K562 (cell line): ENCODE measurements around the gene RITA1. TPM values are rescaled to one million over a fixed set of nuclear protein-coding genes. Genes with fewer than 3 reads are reported as not detected.

ENCODE experiments used
- ATAC-seq: fragments of 200-7000 bp; cut with Tn5 transposase; 3 replicates; pipeline ENCODE4 v1.9.1; 2020; ENCODE audit warnings: moderate library complexity
- BruUV-seq: library from RNA; stranded (reverse); fragments of 400-500 nt; replicated peaks from 2 replicates; lab custom pipeline; 2021; lab: Mats Ljungman, UMichigan
- CTCF ChIA-PET: fragments of 300-600 bp; formaldehyde crosslinking; extraction: SDS; loops from one replicate; lab custom pipeline; 2021; ENCODE audit warnings: low intra/inter-chr PET ratio; lab: Yijun Ruan, JAX
- POLR2A ChIA-PET: fragments of 300-600, 350-650 bp; sonication (Branson Sonifier 250); formaldehyde crosslinking; extraction: SDS; loops from one replicate; lab custom pipeline; 2021; ENCODE audit warnings: antibody characterized with exemption, inconsistent platforms; lab: Yijun Ruan, JAX
- DNase-seq, 4 experiments: peaks; one replicate each; pipeline versions ENCODE4 v3.0.0 to v3.0.0-alpha.2; 2011 to 2018; ENCODE audit warnings: low spot score in 3 of 4, mixed read lengths in 3 of 4; ENCODE audit errors: extremely low read depth in 1 of 4
- FAIRE-seq: peaks from 2 replicates; lab custom pipeline; 2011; peaks lifted over from hg19 to GRCh38; lab: Jason Lieb, UNC
- H2AFZ ChIP-seq: 2 replicates; pipeline ENCODE4 v1.6.0; 2011; ENCODE audit warnings: low read depth, low read length, control low read depth, inconsistent platforms
- H3K27ac ChIP-seq: fragments of 200-600 bp; 3 replicates; pipeline ENCODE4 v1.8.0; 2011; ENCODE audit warnings: low read depth, mild to moderate bottlenecking, control low read depth, inconsistent platforms, low read length, moderate library complexity, mixed read lengths; ENCODE audit errors: extremely low read depth
- H3K27me3 ChIP-seq, 2 experiments: fragments of 300-600 bp in 1 of 2; 2 replicates in 1 of 2; 3 replicates in 1 of 2; pipeline versions ENCODE4 v1.6.0 to v1.8.0; 2011; ENCODE audit warnings: inconsistent platforms in 2 of 2, low read length in 2 of 2, mild to moderate bottlenecking in 1 of 2, mixed read lengths in 1 of 2, moderate library complexity in 1 of 2; ENCODE audit not compliant: control insufficient read depth in 2 of 2, insufficient read depth in 2 of 2
- H3K36me3 ChIP-seq: fragments of 300-600 bp; 3 replicates; pipeline ENCODE4 v1.8.0; 2011; ENCODE audit warnings: mild to moderate bottlenecking, low read length, inconsistent platforms; ENCODE audit not compliant: control insufficient read depth, insufficient read depth
- H3K4me1 ChIP-seq, 2 experiments: fragments of 200-600 bp in 1 of 2; replicated peaks in 1 of 2; 2 replicates in 1 of 2; 3 replicates in 1 of 2; pipeline versions ENCODE4 v1.5.1 to v1.8.0; 2011; ENCODE audit warnings: inconsistent platforms in 2 of 2, low read length in 2 of 2, mild to moderate bottlenecking in 1 of 2, mixed read lengths in 1 of 2, moderate library complexity in 1 of 2; ENCODE audit not compliant: control insufficient read depth in 2 of 2, insufficient read depth in 2 of 2
- H3K4me2 ChIP-seq: 2 replicates; pipeline ENCODE4 v1.6.1; 2011; ENCODE audit warnings: low read length, control low read depth, inconsistent platforms, mixed read lengths; ENCODE audit not compliant: insufficient read depth
- H3K4me3 ChIP-seq: fragments of 200-600 bp; sonication (generic), shearing (Covaris generic); 2 replicates; pipeline ENCODE4 v1.5.1; 2016; ENCODE audit warnings: control low read depth, inconsistent platforms
- H3K79me2 ChIP-seq: fragments of 200-600 bp; 3 replicates; pipeline ENCODE4 v1.8.0; 2011; ENCODE audit warnings: low read length, inconsistent platforms; ENCODE audit not compliant: control insufficient read depth, insufficient read depth
- H3K9ac ChIP-seq, 2 experiments: 2 replicates each; pipeline versions ENCODE4 v1.6.0 to v1.6.1; 2011; ENCODE audit warnings: low read depth in 2 of 2, low read length in 2 of 2, control low read depth in 1 of 2, inconsistent platforms in 1 of 2, mild to moderate bottlenecking in 1 of 2, mixed read lengths in 1 of 2; ENCODE audit not compliant: insufficient read depth in 1 of 2
- H3K9me1 ChIP-seq: one replicate; pipeline ENCODE4 v1.6.0; 2011; ENCODE audit warnings: inconsistent platforms, mild to moderate bottlenecking, low read length, moderate library complexity; ENCODE audit not compliant: control insufficient read depth, insufficient read depth
- H3K9me3 ChIP-seq: replicated peaks from 2 replicates; pipeline ENCODE4 v1.5.1; 2011; ENCODE audit warnings: low read depth, low read length, inconsistent platforms; ENCODE audit not compliant: control insufficient read depth, insufficient read depth
- H4K20me1 ChIP-seq: replicated peaks from 2 replicates; pipeline ENCODE4 v1.6.1; 2011; ENCODE audit warnings: low read length, inconsistent platforms, mixed read lengths; ENCODE audit not compliant: control insufficient read depth, insufficient read depth
- BCOR ChIP-seq: fragments of 450-650 bp; IDR thresholded peaks from 2 replicates; pipeline ENCODE4 v1.6.1; 2016
- CBX1 ChIP-seq: sonication (generic); IDR thresholded peaks from 2 replicates; pipeline ENCODE4 v1.6.1; 2016; ENCODE audit warnings: antibody characterized with exemption, low read depth, mild to moderate bottlenecking
- NR2C2 ChIP-seq, 2 experiments: fragments of 200-800 bp in 1 of 2; sonication (Bioruptor generic) in 1 of 2; sonication (generic) in 1 of 2; formaldehyde crosslinking in 1 of 2; IDR thresholded peaks; 2 replicates each; pipeline versions ENCODE4 v1.6.1 to v1.8.0; 2016 to 2022; ENCODE audit warnings: mild to moderate bottlenecking in 1 of 2, missing compliant biosample characterization in 1 of 2, missing genetic modification characterization in 1 of 2, missing genetic modification reagents in 1 of 2
- RBM25 ChIP-seq: fragments of 200-400 bp; formaldehyde crosslinking; IDR thresholded peaks from 2 replicates; pipeline ENCODE4 v1.6.1; 2018; ENCODE audit warnings: low read length, low read depth, moderate library complexity; ENCODE audit not compliant: severe bottlenecking
- ZFP36 ChIP-seq: fragments of 150-350 bp; IDR thresholded peaks from 2 replicates; pipeline ENCODE4 v1.6.1; 2018; ENCODE audit warnings: low read length, low read depth; ENCODE audit not compliant: partially characterized antibody
- ZKSCAN1 ChIP-seq: fragments of 150-350 bp; IDR thresholded peaks from 2 replicates; pipeline ENCODE4 v1.6.1; 2016; ENCODE audit warnings: low read depth, low read length
- WGBS: fragments of 100-300 bp; shearing (Covaris generic); methylation state at CpG from one replicate; pipeline ENCODE4 v1.1.6; 2016; ENCODE audit warnings: low coverage, mixed read lengths; ENCODE audit not compliant: insufficient coverage; ENCODE audit errors: missing lambda C conversion rate; 5-methylcytosine and 5-hydroxymethylcytosine counted together
- in situ Hi-C: fragments of 300-500 bp; cut with MboI; formaldehyde crosslinking; loops from 4 replicates; pipeline ENCODE4 v1.15.0; 2018; ENCODE audit warnings: inconsistent platforms, mixed read lengths
- intact Hi-C: fragments of 100-400 bp; cut with micrococcal nuclease; formaldehyde crosslinking; loops from 2 replicates; pipeline ENCODE4 v1.14.2; 2022
- polyA plus RNA-seq, 8 experiments: library from polyadenylated mRNA; depleted of rRNA in 4 of 8; stranded (reverse) in 5 of 8; unstranded in 3 of 8; fragments of >200 nt; fragmentation: Nextera tagmentation in 2 of 8; fragmentation: Illumina TruSeq in 1 of 8; extraction: Ambion mirVana in 2 of 8; extraction: Trizol in 1 of 8; gene quantifications; 2 replicates each; pipeline versions ENCODE4 v1.2.1 to v1.2.3, GENCODE V29; 2011 to 2014; ENCODE audit warnings: inconsistent platforms in 1 of 8, missing spikeins in 1 of 8
- total RNA-seq, 7 experiments: library from RNA; depleted of rRNA in 6 of 7; stranded (reverse); fragments of >200 nt in 6 of 7; fragmentation: Illumina TruSeq in 2 of 7; extraction: Trizol in 2 of 7; gene quantifications; 2 replicates each; pipeline versions ENCODE4 v1.2.1 to v1.2.3, GENCODE V29; 2011 to 2021; ENCODE audit warnings: low replicate concordance in 1 of 7

RITA1 gene
- total and polyA plus RNA-seq, 9 of the 15 experiments (the other 6 are each of a cell fraction or from before 2014, with no cell fraction given): 2.8 to 40.4 (median 18.0) TPM

DNA sequence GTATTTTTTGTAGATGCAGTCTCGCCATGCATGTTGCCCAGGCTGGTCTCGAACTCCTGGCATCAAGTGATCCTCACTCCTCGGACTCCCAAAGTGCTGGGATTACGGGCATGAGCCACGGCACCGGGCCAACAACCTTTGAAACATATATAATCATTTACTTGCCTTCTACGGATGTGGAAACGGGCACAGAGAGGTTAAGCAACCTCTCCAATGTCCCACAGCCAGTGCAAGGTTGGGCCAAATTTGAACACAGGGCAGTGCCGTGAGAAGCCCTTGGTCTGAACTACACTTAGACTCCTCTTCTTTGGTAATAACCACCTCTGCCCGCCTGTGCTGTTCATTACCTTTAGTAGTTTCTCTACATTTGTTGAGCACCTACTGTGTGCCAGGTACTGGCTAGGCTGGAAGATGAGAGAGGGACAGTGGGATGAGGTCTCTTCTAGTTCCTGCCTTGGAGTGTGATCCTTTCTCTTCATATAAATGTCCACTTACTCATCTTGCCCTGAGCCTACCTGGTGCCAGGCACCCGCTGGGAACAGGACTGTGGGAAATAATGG is 2.4 kb upstream of the RITA1 start:
- in situ Hi-C loops: loop anchor here (25.0 kb wide), 1 partner anchor 229 kb away; the partner anchor contains the start of genes SDS and SDSL
- intact Hi-C loops: no loop called here
- Histone ChIP-seq H3K79me2 (peaks cover 74% of the 10 kb centered on the region), H3K4me3 (no peak overlapping the region), H3K36me3 (peaks cover 68% of the 10 kb centered on the region), H3K9me1 (no peaks in the 10 kb centered on the region), H3K4me2 (peak overlapping the region; percentile 84; the same call in 1 of the 2 replicates), H3K9ac (peak overlapping the region; percentile 26 to 29; a peak in 2 of 4 replicates), H3K4me1 (peaks cover 26 to 40% of the 10 kb centered on the region in 2 experiments; a peak in 4 of 5 replicates), H3K27ac (0 out of 3 replicates have a peak overlapping the region, but pooled peaks have one; percentile 4), H3K27me3 (no peaks in the 10 kb centered on the region), H4K20me1 (peaks cover 9% of the 10 kb centered on the region), H3K9me3 (no peaks in the 10 kb centered on the region), H2AFZ (no peak overlapping the region)
- 95% methylated on average over 10 of the region's 11 CpGs for WGBS
- peak; percentile 15 for FAIRE-seq
- BruUV-seq: no TSS peak
- ChIA-PET CTCF (no interaction called here), POLR2A (interaction anchor here (0.6 to 0.9 kb wide), 3 partner anchors 11 to 285 kb away, joined by 3 to 4 read pairs (median 3); no protein-coding TSS in a partner anchor)
- no peak for ATAC-seq
- TF ChIP-seq ZKSCAN1: peak; percentile 90
- TF ChIP-seq CBX1: no peak
- TF ChIP-seq BCOR: peak; percentile 63; the same call in 1 of the 2 replicates
- TF ChIP-seq RBM25: peak; percentile 77
- TF ChIP-seq ZFP36: peak; percentile 41
- no peak for TF ChIP-seq NR2C2 (CRISPR knock-in tag; IDR thresholded peaks at IDR 0.05)
- TF ChIP-seq NR2C2 (tag; IDR thresholded peaks at IDR 0.05): no peak
- no peak for DNase-seq
